ENCODE results near the gene BTG3. TPM values are rescaled to one million over a fixed set of nuclear protein-coding genes. Genes with fewer than 3 reads are reported as not detected.

BTG3 gene
- total RNA-seq, 1 experiment from 2014 or later = 23.9 TPM

- no peak for TF ChIP-seq ATF1 (CRISPR knock-in tag; IDR thresholded peaks at IDR 0.05)
- TF ChIP-seq ZNF317 (CRISPR knock-in tag; IDR thresholded peaks at IDR 0.05; ENCODE audit: borderline replicate concordance, low read depth) = no peak
- TF ChIP-seq ZNF396 (CRISPR knock-in tag; IDR thresholded peaks at IDR 0.05; ENCODE audit: borderline replicate concordance) = no peak
- TF ChIP-seq SOX15 (CRISPR knock-in tag; IDR thresholded peaks at IDR 0.05) = no peak
- TF ChIP-seq FOXP1 (CRISPR knock-in tag; IDR thresholded peaks at IDR 0.05; ENCODE audit: borderline replicate concordance) = no peak
- no peak for TF ChIP-seq ZNF219 (CRISPR knock-in tag; IDR thresholded peaks at IDR 0.05; ENCODE audit: borderline replicate concordance)
- TF ChIP-seq ELF4 (CRISPR knock-in tag; IDR thresholded peaks at IDR 0.05; ENCODE audit: low read depth) = no peak
- no peak for TF ChIP-seq OVOL2 (CRISPR knock-in tag; IDR thresholded peaks at IDR 0.05; ENCODE audit: borderline replicate concordance)
- no peak for TF ChIP-seq MLX (CRISPR knock-in tag; IDR thresholded peaks at IDR 0.05)
- TF ChIP-seq TEAD1 (CRISPR knock-in tag; IDR thresholded peaks at IDR 0.05) = no peak
- TF ChIP-seq HMGA2 (CRISPR knock-in tag; IDR thresholded peaks at IDR 0.05) = no peak
Measured at GRCh38 chr21:17636711-17637110, 24.0 kb upstream of the BTG3 start (continued).

- Mint-ChIP-seq H3K4me1 (peaks cover 3% of the 10 kb centered on the region), H3K27ac (no peak overlapping the region), H3K4me3 (no peak overlapping the region), H3K9me3 (no peaks in the 10 kb centered on the region), H3K27me3 (ENCODE audit: low read depth) (no peaks in the 10 kb centered on the region), H3K36me3 (no peaks in the 10 kb centered on the region)
- ATAC-seq = no peak
- CTCF ChIA-PET = no interaction called here
- no peak for DNase-seq (ENCODE audit: low spot score)
- POLR2A ChIA-PET = no interaction called here
- TF ChIP-seq PREB (CRISPR knock-in tag; IDR thresholded peaks at IDR 0.05; ENCODE audit: borderline replicate concordance) (no peak), SMAD4 (CRISPR knock-in tag; IDR thresholded peaks at IDR 0.05) (no peak), ZNF219 (CRISPR knock-in tag; IDR thresholded peaks at IDR 0.05; ENCODE audit: borderline replicate concordance) (no peak), TCF7 (CRISPR knock-in tag; IDR thresholded peaks at IDR 0.05; ENCODE audit: low read depth) (no peak), NR2C2 (CRISPR knock-in tag; IDR thresholded peaks at IDR 0.05) (no peak), NR3C1 (CRISPR knock-in tag; conservative IDR thresholded peaks at IDR 0.05; ENCODE audit: low read depth) (no peak), ZNF423 (CRISPR knock-in tag; IDR thresholded peaks at IDR 0.05) (no peak), ZNF232 (CRISPR knock-in tag; IDR thresholded peaks at IDR 0.05) (no peak), IRF1 (CRISPR knock-in tag; IDR thresholded peaks at IDR 0.05) (no peak), ZSCAN18 (CRISPR knock-in tag; IDR thresholded peaks at IDR 0.05) (no peak), ZNF425 (CRISPR knock-in tag; conservative IDR thresholded peaks at IDR 0.05) (no peak), CDX4 (CRISPR knock-in tag; IDR thresholded peaks at IDR 0.05; ENCODE audit: borderline replicate concordance) (no peak), STAT6 (CRISPR knock-in tag; conservative IDR thresholded peaks at IDR 0.05; ENCODE audit: low read depth) (no peak), ESRRA (CRISPR knock-in tag; IDR thresholded peaks at IDR 0.05; ENCODE audit: borderline replicate concordance) (no peak), ATF2 (CRISPR knock-in tag; IDR thresholded peaks at IDR 0.05; ENCODE audit: borderline replicate concordance, low read depth) (no peak)
Measured at GRCh38 chr21:17631195-17631594, 18.5 kb upstream of the BTG3 start.

Data from WTC11 (cell line).